GM19193 (cell line): ENCODE data around the gene SORCS1.

Experiments used
- POLR2A ChIP-seq: IDR thresholded peaks from 4 replicates; pipeline ENCODE4 v1.6.1; 2011; ENCODE audit not compliant: insufficient read depth, insufficient read length; ENCODE audit errors: extremely low read depth

The SORCS1 gene

DNA sequence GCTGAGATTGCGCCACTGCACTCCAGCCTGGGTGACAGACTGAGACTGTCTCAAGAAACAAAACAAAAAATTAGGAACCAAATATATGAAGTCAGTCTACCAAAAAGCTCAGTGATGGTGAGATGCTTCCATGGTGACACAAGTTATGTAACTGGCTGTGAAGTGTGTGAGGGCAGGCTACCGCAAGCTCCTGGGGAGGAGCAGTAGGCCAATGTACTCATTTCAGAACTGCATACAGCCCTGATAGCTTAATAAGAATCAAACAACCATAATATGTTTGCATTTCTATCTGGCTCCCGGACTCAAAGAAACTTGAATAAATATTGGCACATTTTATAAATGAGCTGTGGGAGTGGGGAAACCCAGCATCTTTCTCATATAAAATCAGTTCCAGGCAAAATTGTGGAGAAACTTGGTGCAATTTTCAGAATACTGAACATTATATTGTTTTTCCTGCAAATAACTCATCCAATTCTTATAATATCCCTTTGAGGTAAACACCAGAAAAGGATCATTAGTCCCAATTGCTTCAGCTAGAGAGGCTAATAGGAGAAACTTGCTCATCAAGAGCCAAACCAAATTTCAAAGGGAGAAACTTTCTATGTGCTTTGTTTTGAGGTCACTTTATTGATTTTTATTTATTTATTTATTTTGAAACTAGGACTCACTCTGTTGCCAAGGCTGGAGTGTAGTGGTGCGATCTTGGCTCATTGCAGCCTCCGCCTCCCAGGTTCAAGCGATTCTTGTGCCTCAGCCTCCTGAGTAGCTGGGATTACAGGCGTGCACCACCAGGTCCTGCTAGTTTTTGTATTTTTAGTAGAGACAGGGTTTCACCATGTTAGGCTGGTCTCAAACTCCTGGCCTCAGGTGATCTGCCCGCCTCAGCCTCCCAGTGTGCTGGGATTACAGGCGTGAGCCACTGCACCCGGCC lies 127.0 kb downstream of the SORCS1 start:
- TF ChIP-seq POLR2A, result no peak

GRCh38 chr10:107033799-107034422 lies 130.6 kb downstream of the SORCS1 start:
- TF ChIP-seq POLR2A, result no peak

DNA sequence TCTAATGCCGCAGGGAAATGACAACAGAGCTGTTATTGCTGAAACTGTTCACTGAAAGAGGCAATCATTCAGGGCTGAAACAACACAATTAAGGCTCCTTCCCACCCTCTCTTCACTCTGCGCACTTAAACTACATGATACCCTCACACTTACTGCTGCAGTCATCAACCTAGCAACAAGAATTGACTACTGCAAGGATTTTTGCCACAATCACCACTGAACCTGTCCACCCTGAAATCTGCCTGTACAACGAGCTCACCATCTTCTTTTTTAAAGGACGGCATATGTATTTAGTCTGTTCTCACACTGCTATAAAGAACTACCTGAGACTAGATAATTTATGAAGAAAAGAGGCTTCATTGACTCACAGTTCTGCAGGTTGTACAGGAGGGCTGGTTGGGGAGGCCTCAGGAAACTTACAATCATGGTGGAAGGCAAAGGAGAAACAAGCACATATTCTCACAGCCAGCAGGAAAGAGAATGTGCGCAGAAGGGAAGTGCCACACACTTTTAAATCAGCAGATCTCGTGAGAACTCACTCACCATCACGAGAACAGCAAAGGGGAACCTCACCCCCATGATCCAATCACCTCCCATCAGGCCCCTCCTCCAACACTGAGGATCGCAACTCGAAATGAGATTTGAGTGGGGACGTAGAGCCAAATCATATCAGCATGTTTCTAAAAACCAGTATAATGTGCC lies 131.7 kb downstream of the SORCS1 start:
- no peak for TF ChIP-seq POLR2A

DNA sequence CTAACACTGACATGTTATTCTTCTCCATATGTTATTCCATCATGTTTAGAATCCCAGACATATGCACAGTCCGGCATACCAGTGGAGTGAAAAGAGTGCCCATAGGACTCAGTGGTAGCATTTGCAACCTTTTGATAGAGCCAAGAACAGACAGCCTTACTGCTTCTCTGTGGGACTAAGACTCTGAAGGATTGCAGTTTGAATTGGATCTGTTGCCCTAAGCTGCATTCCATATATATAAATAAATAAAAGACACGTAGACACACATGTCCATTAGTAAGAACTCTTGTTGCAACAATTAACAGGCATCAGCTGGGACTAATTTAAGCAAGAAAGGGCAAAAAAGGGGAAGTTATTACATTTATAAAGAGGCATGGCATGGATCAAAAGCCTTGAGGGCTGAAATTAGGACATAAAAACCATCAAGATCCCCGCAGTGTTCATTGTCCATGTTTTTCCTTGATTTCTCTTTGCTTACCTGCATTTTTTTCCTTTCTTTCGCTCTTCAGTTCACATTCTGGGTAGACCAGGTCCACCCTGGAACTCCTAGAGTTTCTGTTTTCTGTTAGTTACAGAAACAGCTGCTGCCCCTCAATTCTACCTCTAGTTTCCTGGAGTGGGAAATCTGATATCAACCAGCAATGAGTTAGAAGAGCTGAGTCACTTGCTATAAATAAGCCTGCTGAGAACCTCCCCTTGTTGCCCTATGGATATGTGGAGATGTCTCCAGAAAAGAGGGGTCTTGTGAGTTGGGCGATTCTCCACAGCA lies 132.4 kb downstream of the SORCS1 start:
- no peak for TF ChIP-seq POLR2A

DNA sequence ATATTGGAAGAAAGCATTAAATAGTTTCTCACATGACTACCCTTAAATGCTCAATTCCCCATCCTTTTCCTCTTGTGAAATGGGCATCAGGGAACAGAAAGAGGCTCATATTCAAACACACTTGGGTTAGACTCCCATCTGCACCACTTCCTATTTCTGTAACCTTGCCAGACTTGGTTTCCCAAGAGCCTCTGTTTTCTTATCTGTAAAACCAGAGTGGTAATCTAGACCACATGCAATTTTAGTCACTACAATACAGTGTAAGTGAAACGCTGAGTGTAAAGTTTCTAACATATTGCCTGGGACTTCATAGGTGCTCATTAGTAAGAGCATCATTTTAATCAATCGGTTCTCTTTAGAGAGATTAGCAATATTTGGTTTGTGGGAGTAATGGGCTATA lies 136.3 kb downstream of the SORCS1 start:
- TF ChIP-seq POLR2A, result no peak

GRCh38 chr10:107025676-107026075 lies 138.8 kb downstream of the SORCS1 start:
- TF ChIP-seq POLR2A, result no peak

DNA sequence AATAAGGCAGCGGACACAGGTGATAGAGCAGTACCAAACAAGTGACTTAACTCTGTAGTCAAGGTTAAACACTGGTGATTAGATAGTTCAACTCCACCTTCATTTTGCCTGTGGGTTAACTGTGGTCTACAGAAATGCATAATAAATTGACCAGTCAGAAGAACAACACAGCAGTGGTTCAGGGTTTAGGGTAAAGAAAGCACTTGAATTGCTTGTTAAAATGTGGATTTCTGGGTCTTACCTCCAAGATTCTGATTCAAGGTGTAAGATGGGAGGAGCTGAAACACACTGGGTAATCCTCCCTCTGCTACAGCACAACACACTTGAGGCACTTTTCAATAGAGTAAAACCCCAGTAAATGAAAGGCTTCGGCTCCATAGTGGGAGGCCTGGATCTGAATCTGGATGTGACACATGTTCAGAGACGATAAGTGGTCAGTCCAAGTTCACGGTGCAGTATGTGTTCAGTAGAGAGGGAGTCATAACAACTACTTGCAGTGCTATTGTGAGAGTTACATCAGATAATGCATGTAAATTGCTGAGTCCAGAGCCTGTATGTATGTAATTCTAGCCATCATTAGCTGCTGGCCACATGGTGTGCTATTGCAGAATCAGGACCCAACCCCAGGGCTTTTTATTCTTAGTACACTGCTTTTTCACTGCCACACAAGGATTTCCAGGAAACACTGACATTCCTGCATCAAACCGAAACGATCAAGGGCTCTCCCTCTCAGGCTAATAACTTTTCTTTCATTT lies 141.7 kb downstream of the SORCS1 start:
- TF ChIP-seq POLR2A, result no peak

GRCh38 chr10:107019154-107019553 lies 145.4 kb downstream of the SORCS1 start:
- TF ChIP-seq POLR2A, result no peak

- no peak for TF ChIP-seq POLR2A
Observed at GRCh38 chr10:107013258-107014006, 151.1 kb downstream of the SORCS1 start.

DNA sequence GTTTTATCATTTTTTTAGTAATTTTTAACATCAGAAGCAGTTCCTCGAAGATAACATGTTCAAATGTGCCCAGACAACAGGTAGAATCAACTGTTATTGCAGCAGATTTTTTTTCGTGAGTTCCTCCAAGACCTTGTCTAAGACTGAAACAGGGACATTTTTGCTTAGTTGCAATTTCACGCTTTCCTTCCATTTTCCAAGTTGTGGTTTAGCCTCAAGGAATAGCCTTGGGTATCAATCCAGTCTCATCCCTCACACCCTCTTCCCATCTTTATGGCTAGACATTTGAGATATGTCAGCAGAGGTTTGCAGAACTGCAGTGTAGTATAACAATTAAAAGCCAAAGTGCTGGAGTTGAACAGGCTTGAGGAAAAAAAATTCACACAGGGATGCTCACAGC lies 152.5 kb downstream of the SORCS1 start:
- no peak for TF ChIP-seq POLR2A

- TF ChIP-seq POLR2A, result no peak
Observed at GRCh38 chr10:107011105-107011504, 153.4 kb downstream of the SORCS1 start.

- TF ChIP-seq POLR2A, result no peak
Observed at GRCh38 chr10:107010531-107010930, 154.0 kb downstream of the SORCS1 start.

- no peak for TF ChIP-seq POLR2A
Observed at GRCh38 chr10:107004362-107004761, 160.1 kb downstream of the SORCS1 start.
